ENCODE measurements around the gene SLC22A23.

SLC22A23 gene

GRCh38 chr6:3314621-3315467, 142.0 kb downstream of the SLC22A23 start:
- Histone ChIP-seq H3K9me3 (no peaks in the 10 kb centered on the region), H3K27me3 (ENCODE audit: low read depth) (no peaks in the 10 kb centered on the region), H3K4me3 (no peak overlapping the region), H3K4me1 (no peaks in the 10 kb centered on the region), H3K36me3 (replicated peaks) (no peaks in the 10 kb centered on the region)
- in situ Hi-C loops (cut with MboI; ENCODE audit: low sequenced_read_pairs) = no loop called here
- DNase-seq (ENCODE audit: low spot score in 2 of 2) = no peak

- no peak for DNase-seq (ENCODE audit: low spot score in 2 of 2)
- H3K4me1 ChIP-seq = no peaks in the 10 kb centered on the region
- no peak overlapping the region for H3K4me3 ChIP-seq
- H3K36me3 ChIP-seq (replicated peaks) = no peaks in the 10 kb centered on the region
- H3K27me3 ChIP-seq (ENCODE audit: low read depth) = no peaks in the 10 kb centered on the region
- H3K9me3 ChIP-seq = no peaks in the 10 kb centered on the region
- in situ Hi-C loops (cut with MboI; ENCODE audit: low sequenced_read_pairs) = no loop called here
Observed at GRCh38 chr6:3314176-3314575, 142.7 kb downstream of the SLC22A23 start.

- H3K9me3 ChIP-seq = no peaks in the 10 kb centered on the region
- in situ Hi-C loops (cut with MboI; ENCODE audit: low sequenced_read_pairs) = no loop called here
- H3K4me3 ChIP-seq = no peak overlapping the region
- H3K4me1 ChIP-seq = no peaks in the 10 kb centered on the region
- no peaks in the 10 kb centered on the region for H3K36me3 ChIP-seq (replicated peaks)
- no peak for DNase-seq (ENCODE audit: low spot score in 2 of 2)
- no peaks in the 10 kb centered on the region for H3K27me3 ChIP-seq (ENCODE audit: low read depth)
Observed at GRCh38 chr6:3312604-3313231, 144.1 kb downstream of the SLC22A23 start.

GRCh38 chr6:3311826-3312225, 145.0 kb downstream of the SLC22A23 start:
- in situ Hi-C loops (cut with MboI; ENCODE audit: low sequenced_read_pairs) = no loop called here
- H3K27me3 ChIP-seq (ENCODE audit: low read depth) = no peaks in the 10 kb centered on the region
- DNase-seq (ENCODE audit: low spot score in 2 of 2) = no peak
- H3K4me1 ChIP-seq = no peaks in the 10 kb centered on the region
- no peak overlapping the region for H3K4me3 ChIP-seq
- H3K36me3 ChIP-seq (replicated peaks) = no peaks in the 10 kb centered on the region
- H3K9me3 ChIP-seq = no peaks in the 10 kb centered on the region

GRCh38 chr6:3310703-3311102, 146.1 kb downstream of the SLC22A23 start:
- Histone ChIP-seq H3K4me3 (no peak overlapping the region), H3K27me3 (ENCODE audit: low read depth) (no peaks in the 10 kb centered on the region), H3K9me3 (no peaks in the 10 kb centered on the region), H3K36me3 (replicated peaks) (no peaks in the 10 kb centered on the region), H3K4me1 (no peaks in the 10 kb centered on the region)
- no peak for DNase-seq (ENCODE audit: low spot score in 2 of 2)
- in situ Hi-C loops (cut with MboI; ENCODE audit: low sequenced_read_pairs) = no loop called here

- DNase-seq (ENCODE audit: low spot score in 2 of 2) = no peak
- no peak overlapping the region for H3K4me3 ChIP-seq
- in situ Hi-C loops (cut with MboI; ENCODE audit: low sequenced_read_pairs) = no loop called here
- no peaks in the 10 kb centered on the region for H3K9me3 ChIP-seq
- H3K27me3 ChIP-seq (ENCODE audit: low read depth) = no peaks in the 10 kb centered on the region
- no peaks in the 10 kb centered on the region for H3K4me1 ChIP-seq
- H3K36me3 ChIP-seq (replicated peaks) = no peaks in the 10 kb centered on the region
Observed at GRCh38 chr6:3310051-3310448, 146.8 kb downstream of the SLC22A23 start.

- Histone ChIP-seq H3K27me3 (ENCODE audit: low read depth) (no peaks in the 10 kb centered on the region), H3K36me3 (replicated peaks) (no peaks in the 10 kb centered on the region), H3K4me3 (no peak overlapping the region), H3K9me3 (no peaks in the 10 kb centered on the region), H3K4me1 (no peaks in the 10 kb centered on the region)
- in situ Hi-C loops (cut with MboI; ENCODE audit: low sequenced_read_pairs) = no loop called here
- DNase-seq (ENCODE audit: low spot score in 2 of 2) = no peak
Observed at GRCh38 chr6:3309391-3310050, 147.3 kb downstream of the SLC22A23 start.

- H3K4me1 ChIP-seq = no peaks in the 10 kb centered on the region
- H3K36me3 ChIP-seq (replicated peaks) = no peaks in the 10 kb centered on the region
- no peaks in the 10 kb centered on the region for H3K9me3 ChIP-seq
- H3K27me3 ChIP-seq (ENCODE audit: low read depth) = no peaks in the 10 kb centered on the region
- H3K4me3 ChIP-seq = no peak overlapping the region
- in situ Hi-C loops (cut with MboI; ENCODE audit: low sequenced_read_pairs) = no loop called here
- no peak for DNase-seq (ENCODE audit: low spot score in 2 of 2)
Observed at GRCh38 chr6:3308106-3308505, 148.7 kb downstream of the SLC22A23 start.

GRCh38 chr6:3307436-3307835, 149.4 kb downstream of the SLC22A23 start:
- H3K4me3 ChIP-seq = no peak overlapping the region
- H3K9me3 ChIP-seq = no peaks in the 10 kb centered on the region
- no peak for DNase-seq (ENCODE audit: low spot score in 2 of 2)
- H3K36me3 ChIP-seq (replicated peaks) = no peaks in the 10 kb centered on the region
- in situ Hi-C loops (cut with MboI; ENCODE audit: low sequenced_read_pairs) = no loop called here
- H3K4me1 ChIP-seq = no peaks in the 10 kb centered on the region
- H3K27me3 ChIP-seq (ENCODE audit: low read depth) = no peaks in the 10 kb centered on the region

GRCh38 chr6:3306848-3307247, 150.0 kb downstream of the SLC22A23 start:
- Histone ChIP-seq H3K27me3 (ENCODE audit: low read depth) (no peaks in the 10 kb centered on the region), H3K4me1 (no peaks in the 10 kb centered on the region), H3K4me3 (no peak overlapping the region), H3K9me3 (no peaks in the 10 kb centered on the region), H3K36me3 (replicated peaks) (no peaks in the 10 kb centered on the region)
- DNase-seq (ENCODE audit: low spot score in 2 of 2) = no peak
- in situ Hi-C loops (cut with MboI; ENCODE audit: low sequenced_read_pairs) = no loop called here

- Histone ChIP-seq H3K9me3 (no peaks in the 10 kb centered on the region), H3K27me3 (ENCODE audit: low read depth) (no peaks in the 10 kb centered on the region), H3K4me3 (no peak overlapping the region), H3K4me1 (no peaks in the 10 kb centered on the region), H3K36me3 (replicated peaks) (no peaks in the 10 kb centered on the region)
- DNase-seq (ENCODE audit: low spot score in 2 of 2) = no peak
- in situ Hi-C loops (cut with MboI; ENCODE audit: low sequenced_read_pairs) = no loop called here
Observed at GRCh38 chr6:3305831-3306230, 151.0 kb downstream of the SLC22A23 start.

- Histone ChIP-seq H3K9me3 (no peaks in the 10 kb centered on the region), H3K4me1 (no peaks in the 10 kb centered on the region), H3K36me3 (replicated peaks) (no peaks in the 10 kb centered on the region), H3K27me3 (ENCODE audit: low read depth) (no peaks in the 10 kb centered on the region), H3K4me3 (no peak overlapping the region)
- in situ Hi-C loops (cut with MboI; ENCODE audit: low sequenced_read_pairs) = no loop called here
- DNase-seq (ENCODE audit: low spot score in 2 of 2) = no peak
Observed at GRCh38 chr6:3305216-3305565, 151.7 kb downstream of the SLC22A23 start.

- Histone ChIP-seq H3K9me3 (no peaks in the 10 kb centered on the region), H3K36me3 (replicated peaks) (no peaks in the 10 kb centered on the region), H3K4me3 (no peak overlapping the region), H3K4me1 (no peaks in the 10 kb centered on the region), H3K27me3 (ENCODE audit: low read depth) (no peaks in the 10 kb centered on the region)
- DNase-seq (ENCODE audit: low spot score in 2 of 2) = no peak
- in situ Hi-C loops (cut with MboI; ENCODE audit: low sequenced_read_pairs) = no loop called here
Observed at GRCh38 chr6:3304500-3305215, 152.2 kb downstream of the SLC22A23 start.
